ENCODE measurements around the gene CYP3A5.
"Not testable (repeated sequence)": the region's sequence is repeated elsewhere in the genome, so short reads cannot be mapped to it uniquely, and the experiment has no call there.

CYP3A5 gene

DNA sequence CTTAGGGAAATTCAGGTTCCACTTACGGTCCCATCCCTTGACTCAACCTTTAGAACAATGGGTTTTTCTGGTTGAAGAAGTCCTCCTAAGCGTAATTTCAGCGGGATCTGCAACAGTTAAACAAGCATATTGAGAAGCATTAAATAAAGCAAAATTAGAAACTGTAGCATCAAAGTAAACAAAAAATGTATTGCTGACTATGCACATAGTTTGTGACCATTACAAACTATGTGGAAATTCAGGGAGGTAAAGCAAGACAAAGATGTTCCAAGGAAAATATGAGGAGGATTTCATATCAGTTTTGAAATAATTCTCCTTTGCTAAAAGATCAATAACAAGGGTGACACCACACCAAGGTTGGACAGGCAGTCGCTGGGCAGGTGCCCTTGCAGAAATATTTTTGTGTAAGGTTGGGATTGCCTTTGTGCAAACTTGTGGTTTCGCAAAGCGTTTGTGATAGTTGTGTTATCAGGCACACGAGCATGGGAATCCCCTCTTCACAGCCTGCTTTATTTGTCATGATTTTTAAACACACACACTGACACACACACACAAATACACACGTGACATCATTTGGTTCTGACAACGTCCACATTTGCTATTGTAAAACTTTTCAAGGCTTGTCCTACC, 5.4 kb upstream of the CYP3A5 start:
- no peak for DNase-seq

DNA sequence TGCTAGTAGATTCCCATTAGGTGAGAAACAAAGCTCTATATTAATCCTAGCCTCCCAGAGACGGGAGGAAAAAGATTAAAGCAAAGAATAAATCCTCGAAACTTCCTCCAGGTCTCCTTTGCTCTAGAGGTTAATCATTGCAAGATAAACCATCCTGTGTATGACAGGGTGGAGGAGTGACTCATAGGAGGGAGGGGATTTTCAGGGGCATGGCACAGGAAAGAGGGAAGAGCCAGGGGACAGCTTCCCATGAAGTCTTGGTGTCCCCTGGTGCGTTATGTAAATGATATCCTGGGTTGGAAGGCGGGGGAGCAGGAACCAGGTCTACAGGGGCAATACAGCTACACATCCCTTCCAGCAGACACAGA, 780 bp downstream of the CYP3A5 start:
- no peak for DNase-seq

DNA sequence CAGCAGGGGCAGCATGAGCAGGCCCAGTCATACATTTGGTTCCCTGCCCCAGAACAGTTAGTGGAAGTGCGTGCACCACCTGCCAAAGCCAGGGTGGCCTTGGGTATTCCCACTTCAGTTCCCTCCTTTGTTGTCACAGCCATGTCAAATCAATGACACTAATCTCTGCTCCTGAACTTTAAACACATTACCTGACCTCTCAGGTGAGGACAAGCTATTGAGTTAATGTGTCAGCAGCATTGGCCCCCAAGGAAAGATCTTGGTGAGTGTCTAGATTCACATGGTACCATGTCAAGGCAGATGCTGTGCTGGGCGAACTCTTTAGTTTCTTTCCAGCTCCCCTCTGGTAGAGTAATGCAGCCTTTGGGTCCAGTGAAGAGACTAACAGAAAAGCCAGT, 2.1 kb downstream of the CYP3A5 start:
- no peak for DNase-seq

DNA sequence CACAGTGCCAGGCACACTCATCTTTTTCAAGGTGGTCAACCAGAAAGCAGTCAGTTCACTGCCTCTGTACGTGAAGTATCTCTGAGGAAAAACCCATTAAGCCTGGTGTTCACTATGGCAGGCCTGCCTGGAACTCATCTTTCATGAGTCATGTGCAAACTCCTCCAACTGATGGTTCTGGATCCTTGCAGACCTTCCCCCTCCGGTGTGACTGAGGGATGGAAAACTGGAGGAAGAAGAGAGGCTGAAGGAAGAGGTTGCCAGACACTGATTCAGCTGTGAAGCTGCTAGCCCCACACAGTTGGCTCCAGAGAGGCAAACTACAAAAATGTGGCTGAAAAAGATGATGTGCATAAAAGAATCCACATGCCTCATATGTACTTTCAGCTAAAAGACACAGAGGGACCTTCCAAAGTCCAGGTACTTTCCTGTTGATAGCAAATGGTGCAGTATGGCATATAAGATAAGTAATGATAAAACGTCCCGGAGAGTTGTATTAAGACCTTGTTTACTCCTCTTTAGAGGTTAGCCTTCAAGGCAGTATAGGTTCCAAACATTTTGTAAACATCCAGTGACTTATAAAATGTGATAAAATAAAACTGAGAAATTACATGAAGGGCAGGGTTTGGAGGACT, 2.7 kb downstream of the CYP3A5 start:
- DNase-seq: no peak

DNA sequence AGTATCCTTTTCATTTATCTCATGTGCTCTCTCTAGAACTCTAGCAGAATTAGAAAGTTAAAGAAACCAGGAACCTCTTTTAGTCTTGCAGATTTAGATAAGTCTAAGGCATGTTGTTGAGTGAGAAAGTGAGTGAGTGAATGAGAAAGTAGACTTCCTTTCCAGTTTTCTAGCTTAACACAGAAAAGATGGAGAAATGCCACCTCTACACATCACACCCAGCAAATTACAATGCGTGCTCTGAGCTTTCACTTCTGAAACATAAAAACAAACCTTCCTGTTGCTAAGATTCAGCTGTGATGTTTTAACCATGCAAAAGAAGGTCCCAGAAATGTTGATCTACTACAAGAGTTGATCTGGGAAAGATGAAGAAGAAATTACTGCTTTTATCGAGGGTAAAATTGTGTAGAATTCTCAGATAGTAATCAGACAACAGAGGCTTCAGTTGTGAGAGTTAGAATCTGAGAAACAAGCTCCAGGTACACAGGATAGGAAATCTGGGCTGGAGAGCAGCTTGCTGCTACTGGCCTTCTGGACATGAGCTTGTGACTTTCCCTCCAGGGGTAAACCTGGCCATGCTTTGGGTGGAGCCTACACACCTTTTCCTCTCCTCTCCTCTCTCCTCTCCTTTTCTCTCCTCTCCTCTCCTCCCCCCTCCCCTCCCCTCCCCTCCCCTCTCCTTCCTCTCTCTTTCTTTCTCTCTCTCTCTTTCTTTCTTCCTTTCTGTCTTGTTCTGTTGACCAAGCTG, 4.6 kb downstream of the CYP3A5 start:
- no peak for DNase-seq

DNA sequence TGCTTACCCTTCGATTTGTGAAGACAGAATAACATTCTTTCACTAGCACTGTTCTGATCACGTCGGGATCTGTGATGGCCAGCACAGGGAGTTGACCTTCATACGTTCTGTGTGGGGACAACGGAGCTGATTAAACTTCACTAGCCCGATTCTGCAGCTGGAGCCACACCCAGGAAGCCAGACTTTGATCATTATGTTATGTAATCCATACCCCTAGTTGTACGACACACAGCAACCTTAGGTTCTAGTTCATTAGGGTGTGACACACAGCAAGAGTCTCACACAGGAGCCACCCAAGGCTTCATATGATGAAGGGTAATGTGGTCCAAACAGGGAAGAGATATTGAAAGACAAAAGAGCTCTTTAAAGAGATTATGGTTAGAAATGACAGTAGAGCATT, 7.2 kb downstream of the CYP3A5 start:
- no peak for DNase-seq

DNA sequence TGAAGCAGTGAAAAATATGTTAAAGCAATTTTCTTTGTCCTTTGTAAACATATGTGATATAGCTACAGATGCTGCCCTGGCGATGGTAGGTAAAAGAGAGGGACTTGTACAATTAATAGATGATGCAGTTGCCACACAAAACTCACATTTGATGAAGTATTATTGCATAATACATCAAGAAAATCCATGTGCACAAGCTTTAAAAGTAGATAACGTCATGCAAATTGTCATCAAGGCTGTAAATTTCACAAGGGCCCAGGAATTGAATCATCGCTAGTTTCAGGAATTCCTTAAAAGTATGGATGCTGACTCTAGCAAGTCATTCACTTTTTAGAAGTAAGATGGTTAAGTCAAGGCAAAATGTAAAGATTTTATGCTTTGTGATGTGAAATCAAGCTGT, 10.0 kb downstream of the CYP3A5 start:
- no peak for DNase-seq

DNA sequence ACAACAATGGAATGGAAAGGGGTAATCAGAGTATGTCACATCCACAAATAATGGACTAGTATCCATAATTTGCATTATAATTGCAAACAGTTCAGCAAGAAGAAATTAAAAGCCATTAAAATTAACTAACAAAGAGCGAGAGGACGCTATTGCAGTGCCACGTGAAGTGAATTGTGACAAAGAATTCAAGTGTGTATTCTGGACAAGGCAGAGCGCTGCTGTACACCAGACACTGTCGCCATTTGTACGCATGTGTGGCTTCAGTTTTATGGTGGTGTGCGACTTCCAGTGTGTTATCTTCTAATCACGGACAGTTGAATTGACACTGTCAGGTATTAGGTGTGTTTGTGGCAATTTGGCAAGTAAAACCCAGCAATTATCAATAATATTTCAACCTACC, 11.3 kb downstream of the CYP3A5 start:
- no peak for DNase-seq

DNA sequence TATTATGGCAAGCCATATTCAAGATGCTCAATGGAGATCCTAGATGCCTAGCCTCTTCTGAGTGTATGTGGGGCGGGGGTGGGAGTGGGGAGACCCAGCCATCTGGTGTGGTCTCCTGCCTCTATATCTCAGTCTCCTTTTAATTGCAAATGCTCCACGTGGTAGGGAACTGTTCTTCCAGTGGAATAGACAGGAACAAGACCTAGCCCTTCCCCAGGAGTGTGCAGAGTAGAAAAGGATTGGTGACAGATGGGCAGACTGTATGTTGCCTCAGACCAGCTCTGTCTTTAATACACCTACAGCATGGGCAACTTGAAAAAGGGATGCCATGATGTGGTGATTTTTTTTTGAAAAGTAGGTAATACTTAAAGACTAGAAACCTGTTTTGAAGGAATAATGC, 12.6 kb downstream of the CYP3A5 start:
- no peak for DNase-seq

DNA sequence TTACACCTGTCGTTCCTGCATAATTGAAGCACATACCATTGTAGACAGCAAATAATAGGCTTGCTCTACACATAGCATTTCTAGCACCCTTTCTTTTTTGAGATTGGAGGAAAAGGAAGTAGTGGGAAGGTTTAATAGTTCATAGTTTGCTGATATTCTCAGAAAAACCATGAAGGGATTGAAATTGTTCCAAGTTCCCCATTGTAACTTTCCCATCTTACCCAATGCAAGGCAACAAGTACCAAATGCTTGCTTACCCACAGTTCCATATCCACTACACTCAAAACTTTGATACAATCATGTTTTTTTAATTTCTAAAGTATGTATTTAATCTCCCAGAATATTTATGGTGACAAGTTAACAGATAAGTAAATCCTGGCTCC, 13.8 kb downstream of the CYP3A5 start:
- DNase-seq: no peak

DNA sequence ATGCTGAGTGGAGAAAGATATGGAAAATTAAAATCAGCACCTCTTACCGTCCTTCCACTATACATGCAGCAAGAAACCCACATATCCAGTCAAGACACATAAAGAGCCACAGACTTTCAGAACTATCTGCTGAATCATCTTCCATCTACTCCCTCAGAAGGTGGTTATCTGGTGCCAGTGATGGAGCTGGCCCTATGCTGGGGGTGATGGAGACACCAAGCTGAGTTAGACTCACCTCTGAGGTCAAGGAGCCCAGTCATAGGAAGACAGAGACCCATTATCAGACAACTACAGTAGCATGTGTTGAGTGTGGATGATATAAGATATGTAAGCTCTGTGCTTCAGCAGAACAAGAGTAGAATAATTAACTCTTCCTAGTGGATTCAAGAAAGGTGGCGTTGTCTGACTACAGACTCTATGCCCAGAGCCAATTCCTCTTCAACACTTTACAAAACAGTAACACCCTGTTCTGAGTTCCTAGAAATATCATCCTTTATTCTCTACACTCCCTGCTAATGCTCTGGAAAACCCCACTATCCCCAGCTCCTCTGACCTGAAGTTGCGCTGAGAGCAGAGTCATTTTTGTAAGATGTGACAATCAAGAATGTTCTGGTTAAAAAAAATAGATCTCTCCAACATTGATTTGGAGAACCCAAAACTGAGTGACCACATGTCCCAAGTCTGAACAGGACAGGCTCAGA, 14.3 kb downstream of the CYP3A5 start:
- no peak for DNase-seq

DNA sequence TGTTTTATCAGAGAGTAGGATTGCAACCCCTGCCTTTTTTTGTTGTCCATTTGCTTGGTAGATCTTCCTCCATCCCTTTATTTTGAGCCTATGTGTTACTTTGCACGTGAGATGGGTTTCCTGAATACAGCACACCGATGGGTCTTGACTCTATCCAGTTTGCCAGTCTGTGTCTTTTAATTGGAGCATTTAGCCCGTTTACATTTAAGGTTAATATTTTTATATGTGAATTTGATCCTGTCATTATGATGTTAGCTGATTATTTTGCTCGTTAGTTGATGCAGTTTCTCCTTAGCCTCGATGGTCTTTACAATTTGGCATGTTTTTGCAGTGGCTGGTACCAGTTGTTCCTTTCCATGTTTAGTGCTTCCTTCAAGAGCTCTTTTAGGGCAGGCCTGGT, 21.9 kb downstream of the CYP3A5 start:
- DNase-seq: not testable (repeated sequence)

DNA sequence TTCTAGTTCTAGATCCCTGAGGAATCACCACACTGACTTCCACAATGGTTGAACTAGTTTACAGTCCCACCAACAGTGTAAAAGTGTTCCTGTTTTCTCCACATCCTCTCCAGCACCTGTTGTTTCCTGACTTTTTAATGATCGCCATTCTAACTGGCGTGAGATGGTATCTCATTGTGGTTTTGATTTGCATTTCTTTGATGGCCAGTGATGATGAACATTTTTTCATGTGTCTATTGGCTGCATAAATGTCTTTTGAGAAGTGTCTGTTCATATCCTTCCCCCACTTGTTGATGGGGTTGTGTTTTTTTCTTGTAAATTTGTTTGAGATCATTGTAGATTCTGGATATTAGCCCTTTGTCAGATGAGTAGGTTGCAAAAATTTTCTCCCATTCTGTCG, 25.2 kb downstream of the CYP3A5 start:
- DNase-seq: not testable (repeated sequence)

DNA sequence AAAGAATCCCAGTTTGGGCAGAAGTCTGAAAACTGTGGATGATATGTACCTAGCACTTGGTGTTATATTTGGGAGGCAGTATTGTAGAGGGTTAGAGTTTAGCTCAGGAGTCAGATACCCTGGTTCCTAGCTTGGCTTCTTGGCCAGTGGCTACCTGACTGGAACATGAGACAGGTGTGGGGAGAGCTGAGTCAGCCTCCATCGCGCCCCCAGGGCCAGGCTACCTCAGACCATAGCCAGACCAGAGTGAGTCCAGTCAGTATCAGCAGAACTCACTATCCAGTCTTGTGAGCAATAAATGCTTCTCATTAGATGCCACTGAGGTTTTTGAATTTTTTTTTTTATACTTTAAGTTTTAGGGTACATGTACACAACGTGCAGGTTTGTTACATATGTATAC, 26.0 kb downstream of the CYP3A5 start:
- DNase-seq: no peak

DNA sequence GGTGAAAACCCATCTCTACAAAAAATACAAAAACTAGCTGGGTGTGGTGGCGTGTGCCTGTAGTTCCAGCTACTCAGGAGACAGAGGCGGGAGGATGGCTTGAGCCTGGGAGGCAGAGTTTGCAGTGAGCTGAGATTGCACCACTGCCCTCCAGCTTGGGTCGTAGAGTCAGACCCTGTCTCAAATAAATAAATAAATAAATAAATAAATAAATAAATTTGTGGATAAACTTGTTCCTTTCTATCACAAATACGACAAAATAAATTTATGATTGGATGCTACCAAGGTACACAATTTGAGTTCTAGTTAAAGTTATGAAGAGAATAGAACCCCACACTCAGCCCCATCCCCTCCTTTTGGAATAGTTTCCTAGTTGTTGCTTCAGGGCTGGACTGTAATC, 26.5 kb downstream of the CYP3A5 start:
- not testable (repeated sequence) for DNase-seq

DNA sequence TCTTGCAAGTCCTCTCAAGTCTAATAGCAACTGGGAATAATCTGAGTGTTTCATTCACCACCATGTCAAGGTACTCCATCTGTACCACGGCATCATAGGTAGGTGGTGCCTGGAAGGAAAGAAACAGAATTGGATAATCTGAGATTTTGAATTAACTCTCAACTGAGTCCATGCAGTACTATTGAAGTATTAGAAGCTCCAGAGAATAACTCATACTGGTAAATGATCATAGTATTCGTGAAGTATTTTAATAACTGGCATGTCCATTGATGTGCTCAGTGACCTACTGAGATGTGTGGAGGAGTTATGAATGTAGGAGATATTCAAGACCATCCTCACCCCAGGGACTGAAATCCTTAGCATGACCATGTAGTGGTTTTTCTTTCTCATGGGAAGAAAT, 27.1 kb downstream of the CYP3A5 start:
- DNase-seq: no peak

DNA sequence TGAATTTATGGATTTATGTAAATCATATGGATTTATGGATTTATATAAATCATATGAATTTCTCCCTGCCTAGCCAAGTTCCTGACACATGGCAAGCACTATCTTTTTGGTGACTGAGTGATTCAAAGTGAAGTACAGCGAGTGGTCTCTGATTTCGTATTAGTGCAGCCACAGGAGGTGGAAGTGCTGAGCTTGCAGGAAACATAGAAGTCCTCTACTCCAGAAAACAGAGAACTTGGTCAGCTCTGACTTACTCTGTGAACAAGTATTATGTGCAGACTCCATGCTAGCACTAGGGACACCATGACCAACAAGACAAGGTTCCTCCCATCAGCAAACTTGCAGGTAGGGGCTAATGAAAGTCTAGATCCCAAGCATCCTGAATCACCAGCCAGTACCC, 28.5 kb downstream of the CYP3A5 start:
- no peak for DNase-seq

DNA sequence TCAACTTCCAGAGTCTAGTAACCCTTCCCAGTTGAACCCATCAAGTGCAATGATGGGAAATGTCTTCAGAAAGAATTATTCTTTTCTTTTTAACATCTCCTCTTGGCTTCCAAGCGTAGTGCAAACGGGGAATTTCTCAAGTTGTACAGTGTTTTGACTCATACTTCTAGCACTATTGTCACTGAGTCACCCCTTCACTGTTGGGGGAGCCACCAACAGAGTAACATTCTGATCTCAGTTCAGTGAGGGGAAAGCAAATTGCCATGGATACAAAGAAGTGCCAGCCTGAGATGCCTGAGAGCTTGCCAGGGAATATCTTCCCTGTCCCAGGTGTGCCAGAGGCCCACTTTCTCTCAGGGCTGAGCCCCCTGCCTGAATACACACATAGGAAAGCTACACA, 31.0 kb downstream of the CYP3A5 start:
- DNase-seq: no peak

DNA sequence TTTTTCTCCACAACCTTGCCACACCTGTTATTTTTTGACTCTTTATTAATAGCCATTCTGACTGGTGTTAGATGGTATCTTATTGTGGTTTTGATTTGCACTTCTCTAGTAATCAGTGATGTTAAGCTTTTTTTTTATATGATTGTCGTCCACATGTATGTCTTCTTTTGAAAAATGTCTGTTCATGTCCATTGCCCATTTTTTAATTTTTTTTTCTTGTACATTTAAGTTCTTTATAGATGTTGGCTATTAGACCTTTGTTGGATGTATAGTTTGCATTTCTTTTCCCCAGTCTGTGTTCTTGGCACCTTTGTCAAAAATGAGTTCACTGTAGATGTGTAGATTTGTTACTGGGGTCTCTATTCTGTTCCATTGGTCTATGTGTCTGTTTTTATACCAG, 34.2 kb downstream of the CYP3A5 start:
- no peak for DNase-seq

DNA sequence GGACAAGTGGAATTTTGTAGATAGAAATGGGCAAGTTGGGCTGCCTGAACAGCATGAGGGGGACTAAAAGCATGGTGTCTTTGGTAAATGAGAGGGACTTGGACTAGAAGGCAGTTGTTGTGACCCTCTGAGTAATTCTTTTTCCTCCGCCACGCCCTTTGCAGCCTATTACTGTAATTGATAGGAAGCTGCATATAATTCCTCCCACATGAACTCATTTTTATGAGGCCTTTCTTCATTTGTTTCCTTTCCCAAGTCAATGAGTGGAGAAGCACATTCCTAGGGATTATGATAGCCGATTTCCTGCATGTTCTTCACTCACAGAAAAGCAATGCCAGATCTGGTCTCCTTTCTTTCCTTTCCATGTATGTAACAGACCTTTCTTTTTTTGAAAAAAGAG, 35.4 kb downstream of the CYP3A5 start:
- no peak for DNase-seq

DNA sequence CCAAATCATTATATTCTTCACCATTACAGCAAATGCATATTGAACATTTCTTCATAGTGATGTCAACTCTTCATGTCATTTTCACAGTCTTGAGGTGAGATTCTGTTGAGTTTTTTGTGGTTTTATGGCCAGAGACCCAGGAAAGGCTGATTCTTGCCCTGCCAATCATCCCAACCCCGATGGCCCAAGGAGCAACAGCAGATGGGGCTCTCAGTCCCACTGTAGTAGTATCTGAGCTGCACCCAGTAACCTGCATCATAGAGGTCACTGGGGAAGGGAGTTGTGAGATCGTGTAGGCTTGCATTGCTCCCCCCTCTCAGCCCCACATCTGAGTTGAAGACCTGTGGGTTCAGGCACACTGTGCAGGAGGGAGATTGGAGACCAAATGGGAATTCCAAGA, 36.3 kb downstream of the CYP3A5 start:
- no peak for DNase-seq

DNA sequence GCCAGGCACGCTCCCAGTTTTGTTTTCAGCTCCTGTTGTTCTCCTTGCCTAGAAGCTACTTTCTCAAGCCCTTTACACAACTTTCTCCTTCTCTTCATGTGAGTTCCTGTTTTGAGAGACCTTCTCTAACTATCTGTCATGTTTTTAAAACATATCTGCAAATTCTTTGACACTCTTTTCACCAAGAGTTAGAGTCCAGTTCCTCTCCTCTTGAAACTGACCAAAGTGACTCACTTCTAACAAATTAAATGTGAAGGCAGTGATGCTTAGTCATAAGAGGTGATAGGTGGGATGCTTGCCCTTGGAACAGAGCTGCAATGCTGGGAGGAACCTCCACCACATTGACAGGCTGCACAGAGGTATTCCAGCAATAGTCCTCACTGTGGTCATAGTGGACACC, 37.8 kb downstream of the CYP3A5 start:
- no peak for DNase-seq

DNA sequence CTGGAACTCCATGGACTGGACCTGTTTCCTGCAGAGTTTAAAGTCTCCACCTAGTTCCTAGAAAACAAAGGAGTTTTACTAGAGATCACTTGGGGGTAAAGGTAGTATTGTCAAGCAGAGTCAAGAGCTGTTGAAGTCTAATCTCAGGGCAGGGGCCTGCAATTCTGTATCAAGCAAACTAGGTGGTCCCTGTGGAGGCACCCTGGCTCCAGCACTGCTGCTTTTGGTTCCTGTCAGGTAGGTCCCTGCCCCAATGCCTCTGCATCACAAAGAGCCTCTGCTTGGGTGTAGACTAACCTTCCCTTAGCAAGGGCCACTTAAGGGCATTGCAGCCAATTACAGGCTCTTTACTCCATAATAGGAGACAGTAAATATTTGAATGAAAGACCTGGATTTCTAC, 40.5 kb downstream of the CYP3A5 start:
- DNase-seq: no peak

DNA sequence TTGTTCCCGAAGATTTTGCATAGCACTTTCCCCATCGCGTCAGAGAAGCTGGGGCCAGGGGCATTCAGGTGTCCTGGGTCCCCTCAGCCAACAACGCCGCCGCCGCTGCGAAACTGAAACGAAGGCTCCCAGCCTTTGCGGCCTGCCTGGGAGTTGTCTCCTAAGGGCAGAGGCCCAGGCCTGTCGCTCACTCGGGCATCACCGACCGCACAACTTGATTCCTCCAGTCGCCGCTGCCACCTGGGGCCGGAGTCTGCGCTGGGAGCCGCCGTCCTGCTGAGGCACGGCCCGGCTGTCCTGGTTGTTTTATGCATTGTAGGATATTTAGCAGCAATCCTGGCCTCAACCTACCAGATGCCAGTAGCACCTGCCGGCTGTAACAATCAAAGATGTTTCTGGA, 41.1 kb downstream of the CYP3A5 start:
- no peak for DNase-seq
